GM12878 (cell line): Measurements from ENCODE around the gene LDHAL6A.

ENCODE experiments used
- BRCA1 ChIP-seq: IDR thresholded peaks from 2 replicates; pipeline ENCODE4 v1.6.1; 2011; ENCODE audit warnings: low read depth, low read length, improper control_type of control experiment
- CTCF ChIP-seq, 3 experiments: IDR thresholded peaks in 2 of 3; conservative IDR thresholded peaks in 1 of 3; 2 replicates each; pipeline ENCODE4 v1.5.1; 2011; ENCODE audit warnings: low read depth in 3 of 3, low read length in 3 of 3, mild to moderate bottlenecking in 3 of 3, control low read depth in 2 of 3, moderate library complexity in 2 of 3, inconsistent platforms in 1 of 3, mixed read lengths in 1 of 3; ENCODE audit not compliant: control insufficient read depth in 2 of 3, insufficient read depth in 1 of 3; ENCODE audit errors: extremely low read depth in 1 of 3
- ETV6 ChIP-seq, 2 experiments: fragments of 450-650 bp in 1 of 2; IDR thresholded peaks in 1 of 2; conservative IDR thresholded peaks in 1 of 2; 2 replicates each; pipeline ENCODE4 v1.6.1; 2014; ENCODE audit warnings: antibody characterized with exemption in 1 of 2, borderline replicate concordance in 1 of 2, low read depth in 1 of 2, mild to moderate bottlenecking in 1 of 2, moderate library complexity in 1 of 2
- EZH2 ChIP-seq: IDR thresholded peaks from 2 replicates; pipeline ENCODE4 v1.6.1; 2012; ENCODE audit warnings: low read depth, mild to moderate bottlenecking, control low read depth, inconsistent platforms, low read length, borderline replicate concordance; ENCODE audit not compliant: control insufficient read depth
- JUND ChIP-seq: IDR thresholded peaks from 2 replicates; pipeline ENCODE4 v1.6.1; 2012; ENCODE audit warnings: low read depth, mild to moderate bottlenecking, low read length, improper control_type of control experiment, moderate library complexity
- POLR2A ChIP-seq: IDR thresholded peaks from 2 replicates; pipeline ENCODE4 v1.6.1; 2011; ENCODE audit warnings: low read depth, mild to moderate bottlenecking, low read length
- TAF1 ChIP-seq: IDR thresholded peaks from 2 replicates; pipeline ENCODE4 v1.6.1; 2011; ENCODE audit warnings: mild to moderate bottlenecking, low read depth, low read length, borderline replicate concordance
- ZBTB4 ChIP-seq: fragments of 450-650 bp; formaldehyde crosslinking; IDR thresholded peaks from 2 replicates; pipeline ENCODE4 v1.4.0; 2022; ENCODE audit warnings: mild to moderate bottlenecking, moderate library complexity

- TF ChIP-seq POLR2A: no peak
- TF ChIP-seq ETV6 (conservative IDR thresholded peaks at IDR 0.05 in 1 of 2, IDR thresholded peaks at IDR 0.05 in 1 of 2; ENCODE audit: borderline replicate concordance in 1 of 2, low read depth in 1 of 2): no peak
- TF ChIP-seq BRCA1: no peak
- no peak for TF ChIP-seq CTCF (IDR thresholded peaks at IDR 0.05 in 2 of 3, conservative IDR thresholded peaks at IDR 0.05 in 1 of 3; ENCODE audit: control insufficient read depth in 2 of 3, extremely low read depth in 1 of 3, insufficient read depth in 1 of 3, low read depth in 3 of 3, low read length in 3 of 3)
- TF ChIP-seq JUND: no peak
- no peak for TF ChIP-seq EZH2
- TF ChIP-seq ZBTB4: no peak
- TF ChIP-seq TAF1: no peak
Observed at GRCh38 chr11:18429332-18429731, 26.3 kb upstream of the LDHAL6A start.
